Middle frontal gyrus (tissue), 1 donor: ENCODE measurements around the gene RNF113B.

Experiments
- DNase-seq: peaks from one replicate; pipeline ENCODE4 v3.0.0-alpha.2; 2015; ENCODE audit warnings: low spot score; ENCODE audit errors: extremely low spot score

RNF113B gene

GRCh38 chr13:98176777-98177608, at the start of gene RNF113B:
RNF113B (minus strand) TSS chr13:98177269; CDS start chr13:98177236, 33 bp downstream.
- no peak for DNase-seq

- DNase-seq, result no peak
These were observed 49.4 kb upstream of the RNF113B start for GRCh38 chr13:98226496-98226895.

- DNase-seq, result peak; percentile 18
These were observed 48.2 kb upstream of the RNF113B start for GRCh38 chr13:98225036-98225940.

- no peak for DNase-seq
These were observed 47.5 kb upstream of the RNF113B start for GRCh38 chr13:98224557-98224956.

GRCh38 chr13:98223741-98224140, 46.7 kb upstream of the RNF113B start:
- no peak for DNase-seq

GRCh38 chr13:98222816-98223215, 45.7 kb upstream of the RNF113B start:
- DNase-seq, result no peak

GRCh38 chr13:98222081-98222554, 45.0 kb upstream of the RNF113B start:
- no peak for DNase-seq

- no peak for DNase-seq
These were observed 44.2 kb upstream of the RNF113B start for GRCh38 chr13:98221234-98221633.

- no peak for DNase-seq
These were observed 43.3 kb upstream of the RNF113B start for GRCh38 chr13:98220271-98220791.

GRCh38 chr13:98219685-98220084, 42.6 kb upstream of the RNF113B start:
- DNase-seq, result no peak

- no peak for DNase-seq
These were observed 40.5 kb upstream of the RNF113B start for GRCh38 chr13:98217597-98217996.

- no peak for DNase-seq
These were observed 39.7 kb upstream of the RNF113B start for GRCh38 chr13:98216711-98217285.

GRCh38 chr13:98216135-98216565, 39.1 kb upstream of the RNF113B start:
- DNase-seq, result no peak

- DNase-seq, result no peak
These were observed 38.4 kb upstream of the RNF113B start for GRCh38 chr13:98215508-98215907.

- DNase-seq, result no peak
These were observed 37.6 kb upstream of the RNF113B start for GRCh38 chr13:98214707-98215106.

GRCh38 chr13:98214008-98214643, 37.1 kb upstream of the RNF113B start:
- DNase-seq, result peak; percentile 10

GRCh38 chr13:98213354-98213753, 36.3 kb upstream of the RNF113B start:
- no peak for DNase-seq

GRCh38 chr13:98212763-98213162, 35.7 kb upstream of the RNF113B start:
- no peak for DNase-seq

GRCh38 chr13:98208606-98209005, 31.5 kb upstream of the RNF113B start:
- DNase-seq, result no peak

- DNase-seq, result no peak
These were observed 30.3 kb upstream of the RNF113B start for GRCh38 chr13:98207416-98207815.

- DNase-seq, result no peak
These were observed 29.9 kb upstream of the RNF113B start for GRCh38 chr13:98206946-98207345.
